ENCODE measurements around the gene SYT14. TPM values are rescaled to one million over a fixed set of nuclear protein-coding genes. Genes with fewer than 3 reads are reported as not detected.
A peak's percentile ranks its signal among the peaks of the same experiment; 100 is the strongest.
"Not testable (repeated sequence)": the region's sequence is repeated elsewhere in the genome, so short reads cannot be mapped to it uniquely, and the experiment has no call there.

SYT14 gene
- total RNA-seq, 1 donor from 2014 or later = 14.2 TPM

DNA sequence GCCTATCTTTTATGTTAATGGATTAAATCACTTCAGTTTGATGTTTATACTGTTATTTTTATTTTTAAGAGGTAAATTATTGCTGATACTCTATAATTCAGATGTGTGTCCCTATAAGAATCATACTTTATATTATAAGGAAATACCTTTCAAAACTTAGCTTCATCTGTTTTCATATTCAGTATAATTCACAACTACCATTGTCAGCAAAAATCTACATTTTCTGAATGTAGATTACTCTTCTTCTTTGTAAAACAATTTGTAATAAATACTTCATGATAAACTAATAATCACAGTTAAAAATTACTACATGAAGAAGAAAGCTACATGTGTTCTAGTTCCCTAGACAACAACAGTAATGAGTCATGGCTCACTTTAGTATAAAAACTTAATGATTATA is 179.2 kb downstream of the SYT14 start:
- peak; percentile 68 for DNase-seq (ENCODE audit: low read depth)

DNA sequence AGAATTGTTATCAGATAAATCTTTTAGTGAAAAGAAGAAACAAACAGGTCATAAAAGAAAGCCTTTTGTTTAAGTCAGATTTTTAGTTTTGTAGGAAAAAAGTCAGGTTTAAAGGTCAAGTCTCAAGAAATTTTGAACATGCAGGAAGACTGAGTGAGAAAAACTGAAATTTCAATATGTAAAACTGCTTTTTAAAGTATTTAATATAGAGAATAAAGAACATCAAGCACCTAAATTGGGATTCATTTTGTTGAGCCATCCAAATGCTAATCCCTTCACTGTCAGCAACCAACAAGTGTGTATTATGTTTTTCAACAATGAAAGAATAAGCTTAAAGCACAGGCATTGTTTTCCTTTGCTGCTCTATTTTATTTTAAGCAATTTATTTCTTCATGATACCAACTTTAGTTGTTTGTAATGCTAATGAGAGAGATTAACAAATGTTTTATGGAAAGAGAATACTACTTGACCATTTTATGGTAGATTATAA is 179.7 kb downstream of the SYT14 start:
- DNase-seq (ENCODE audit: low read depth) = no peak

DNA sequence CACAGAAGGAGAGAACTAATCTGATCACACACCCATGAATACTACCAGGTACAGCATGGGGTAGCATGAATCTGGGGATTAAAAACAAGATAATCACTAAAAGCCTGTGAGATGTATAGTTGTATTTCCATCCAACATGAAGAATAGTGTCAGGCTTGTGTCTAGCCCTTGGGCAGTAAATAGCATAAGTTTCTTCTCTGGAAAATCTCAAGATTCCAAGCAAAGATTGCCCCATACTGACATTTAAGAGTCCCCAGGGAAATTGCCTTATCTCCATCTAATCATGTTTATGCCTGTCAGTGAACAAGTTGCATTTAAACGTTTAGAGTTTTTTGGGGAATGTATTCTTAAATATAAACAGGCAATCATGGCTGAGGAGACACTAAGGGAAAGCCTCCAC is 185.4 kb downstream of the SYT14 start:
- DNase-seq (ENCODE audit: low read depth) = no peak

DNA sequence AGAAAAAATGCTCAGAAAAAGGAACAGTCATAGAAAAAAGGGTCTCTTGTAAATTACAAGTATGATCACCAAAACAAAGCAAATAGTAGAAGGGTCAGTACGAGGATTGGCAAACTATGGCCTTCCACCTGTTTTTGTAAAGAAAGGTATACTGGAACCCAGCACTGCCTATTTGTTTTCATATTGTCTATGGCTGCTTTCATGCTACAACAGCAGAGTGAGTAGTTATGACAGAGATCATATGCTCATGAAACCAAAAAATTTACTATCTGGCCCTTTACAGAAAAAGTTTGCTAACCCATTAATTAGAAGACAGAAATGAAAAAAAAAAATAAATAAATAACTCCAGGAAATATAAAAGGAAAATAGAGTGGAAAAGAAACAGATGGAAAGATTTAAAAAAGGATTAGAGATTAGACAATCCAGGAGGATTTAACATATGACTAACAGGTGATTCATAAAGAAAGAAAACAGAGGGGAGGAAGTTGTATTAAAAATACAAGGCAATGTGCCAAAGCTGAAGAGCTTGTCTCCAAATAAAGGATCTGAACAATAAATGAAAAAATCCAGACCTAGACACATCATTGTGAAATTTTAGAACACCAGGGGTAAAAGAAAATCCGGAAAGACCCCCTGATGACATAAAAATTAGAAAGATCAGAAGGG is 186.0 kb downstream of the SYT14 start:
- DNase-seq (ENCODE audit: low read depth) = peak; percentile 85

DNA sequence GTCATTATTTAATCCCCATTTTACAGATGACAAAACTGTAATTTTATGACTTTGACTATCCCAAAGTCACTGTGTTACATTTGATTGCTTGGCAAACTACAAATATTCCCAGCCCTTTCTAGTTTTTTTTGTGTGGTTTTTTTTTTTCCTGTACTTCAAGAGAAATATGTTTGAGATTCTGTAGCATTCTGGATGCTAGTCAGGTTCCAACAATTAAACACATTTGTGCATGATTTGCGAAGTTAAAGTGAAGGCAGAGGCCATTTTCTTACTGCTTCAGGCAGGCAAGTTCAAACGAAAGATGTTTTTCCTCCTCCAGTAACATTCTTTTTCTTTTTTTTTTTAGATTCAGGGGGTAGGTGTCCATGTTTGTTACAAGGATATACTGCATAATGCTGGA is 186.7 kb downstream of the SYT14 start:
- no peak for DNase-seq (ENCODE audit: low read depth)

DNA sequence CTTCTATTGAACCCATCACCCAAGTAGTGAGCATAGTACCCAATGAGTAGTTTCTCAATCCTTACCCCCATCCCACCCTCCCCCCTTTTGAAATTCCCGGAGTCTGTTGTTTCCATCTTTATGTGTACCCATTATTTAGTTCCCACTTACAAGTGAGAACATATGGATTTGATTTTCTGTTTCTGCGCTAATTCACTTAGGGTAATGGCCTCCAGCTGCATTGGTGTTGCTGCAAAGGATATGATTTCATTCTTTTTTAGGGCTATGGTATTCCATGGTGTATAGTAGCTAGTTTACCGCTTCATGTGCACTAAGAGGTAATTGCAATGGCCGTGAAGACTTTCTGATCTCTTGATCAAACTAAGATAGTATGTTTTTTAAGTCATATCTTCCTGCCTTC is 187.1 kb downstream of the SYT14 start:
- DNase-seq (ENCODE audit: low read depth) = no peak

DNA sequence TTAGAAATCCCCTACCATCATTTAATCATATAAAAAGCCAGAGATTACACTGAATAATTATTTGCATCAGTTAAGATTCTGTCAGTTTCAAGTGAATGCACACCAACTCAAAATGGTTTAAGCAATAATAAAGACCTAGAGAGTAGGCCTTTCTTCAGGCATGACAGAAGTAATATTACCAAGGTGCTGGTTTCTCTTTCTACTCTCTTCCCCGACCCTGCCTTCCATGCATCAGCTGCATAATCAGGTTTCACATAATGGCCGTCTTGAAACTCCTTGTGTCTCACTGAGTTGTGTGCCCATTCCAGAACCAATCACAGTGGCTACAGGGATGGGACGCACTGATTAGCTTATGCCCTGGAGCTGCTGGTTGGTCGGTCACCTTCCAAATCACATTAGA is 191.1 kb downstream of the SYT14 start:
- no peak for DNase-seq (ENCODE audit: low read depth)

DNA sequence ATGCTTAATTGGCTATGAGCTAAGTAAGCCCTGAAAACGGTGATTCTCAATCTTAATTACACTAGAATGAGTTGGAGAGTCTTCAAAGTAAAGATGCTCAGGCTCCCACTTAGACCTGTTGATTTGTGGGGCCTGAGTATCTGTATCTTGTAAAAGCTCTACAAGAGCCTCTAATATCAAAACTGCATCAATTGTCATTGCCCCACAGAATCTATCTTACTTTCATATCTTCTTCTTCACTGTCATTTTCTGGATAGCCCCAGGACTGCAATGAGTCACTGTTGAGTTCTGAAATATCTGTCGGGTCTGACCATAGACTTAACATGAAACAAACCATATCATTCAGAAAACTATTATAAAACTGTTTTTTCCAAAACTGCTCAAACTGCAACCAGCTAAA is 191.7 kb downstream of the SYT14 start:
- DNase-seq (ENCODE audit: low read depth) = no peak

DNA sequence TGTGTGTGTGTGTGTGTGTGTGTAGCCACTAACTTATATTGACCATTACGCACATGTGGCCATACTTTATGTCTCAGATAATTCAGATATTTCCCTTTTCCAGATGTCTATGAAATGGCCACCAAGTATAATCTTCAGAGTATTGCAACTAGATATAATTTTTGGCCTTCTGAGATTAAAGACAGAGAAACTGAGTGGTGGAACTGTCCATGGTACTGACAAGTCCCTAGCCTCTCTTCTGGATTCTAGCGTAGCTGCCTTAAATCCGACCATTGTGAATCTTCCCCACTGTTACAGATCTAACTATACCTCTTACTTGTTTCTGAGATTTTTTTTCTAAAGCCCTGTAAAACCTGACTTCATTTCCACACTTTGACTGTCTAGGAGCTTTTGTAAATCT is 194.6 kb downstream of the SYT14 start:
- peak; percentile 42 for DNase-seq (ENCODE audit: low read depth)

DNA sequence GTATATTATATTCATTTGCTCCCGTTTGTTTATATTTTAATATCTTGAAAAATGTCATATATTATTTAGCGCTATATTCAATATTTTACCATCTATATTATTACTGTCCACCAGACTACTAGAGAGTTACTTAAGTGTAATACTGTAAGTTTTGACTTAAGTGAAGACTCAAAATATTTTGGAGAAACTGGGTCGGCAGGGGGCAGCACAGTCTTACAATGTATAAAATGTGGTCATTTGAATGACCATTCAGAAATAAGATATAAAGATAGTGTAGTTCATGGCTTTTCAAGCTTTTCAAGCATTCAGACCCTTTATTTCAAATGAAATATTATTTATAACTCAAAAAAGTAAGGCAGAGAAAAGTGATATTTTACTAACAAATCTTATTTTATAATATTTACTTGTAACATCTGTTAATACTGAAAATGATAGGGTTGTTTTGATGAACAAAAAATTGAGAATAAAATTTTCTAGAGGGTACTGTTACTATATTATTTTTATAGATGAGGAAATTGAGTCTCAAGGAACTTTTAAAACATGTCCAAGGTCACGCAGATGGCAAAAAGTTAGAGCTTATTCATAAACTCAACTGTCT is 205.5 kb downstream of the SYT14 start:
- peak; percentile 68 for DNase-seq (ENCODE audit: low read depth)

DNA sequence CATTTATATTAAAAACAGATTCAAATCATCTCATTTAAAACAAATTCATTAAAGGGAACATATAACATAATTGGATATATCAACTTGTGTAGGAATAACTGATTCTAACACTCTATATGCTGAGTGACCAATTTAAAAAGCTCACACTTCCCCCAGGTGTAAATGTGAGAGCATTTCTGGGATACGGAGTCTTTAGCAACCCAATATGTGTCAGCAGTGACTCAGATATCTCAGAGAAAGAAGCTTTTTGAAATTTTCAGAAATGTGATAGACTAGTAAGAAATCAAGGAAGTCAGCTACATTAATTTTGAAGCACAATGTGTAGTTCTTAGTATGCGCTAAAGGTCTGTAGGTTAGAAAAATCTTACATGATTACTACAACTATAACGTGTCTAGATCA is 206.7 kb downstream of the SYT14 start:
- DNase-seq (ENCODE audit: low read depth) = peak; percentile 54

DNA sequence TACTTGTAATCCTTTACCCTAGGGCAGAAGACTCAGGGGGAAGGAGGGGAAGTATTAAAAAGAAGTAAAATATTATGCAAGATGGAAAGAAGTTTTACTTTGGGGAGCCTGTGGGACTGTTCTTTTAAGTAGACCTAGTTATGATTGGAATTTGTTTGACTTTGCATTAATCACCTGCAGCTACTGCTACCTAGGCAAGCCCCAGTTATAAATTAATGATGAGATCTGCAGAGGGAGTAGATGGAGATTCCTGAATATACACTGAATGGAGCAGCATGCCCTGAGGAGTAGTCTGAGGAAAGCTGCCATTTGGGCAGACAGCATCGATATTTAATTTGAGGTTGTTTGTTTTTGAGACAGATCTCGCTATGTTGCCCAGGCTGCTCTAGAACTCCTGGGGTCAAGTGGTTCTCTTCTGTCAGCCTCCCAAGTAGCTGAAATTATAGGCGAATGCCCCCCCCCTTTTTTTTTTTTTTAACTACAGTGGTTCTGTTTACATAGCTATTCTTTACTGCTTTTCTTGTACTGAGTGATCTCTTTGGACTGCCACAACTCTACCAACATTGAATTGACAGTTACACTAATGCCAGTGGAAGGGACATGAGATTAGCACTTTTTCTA is 213.1 kb downstream of the SYT14 start:
- peak; percentile 68 for DNase-seq (ENCODE audit: low read depth)

DNA sequence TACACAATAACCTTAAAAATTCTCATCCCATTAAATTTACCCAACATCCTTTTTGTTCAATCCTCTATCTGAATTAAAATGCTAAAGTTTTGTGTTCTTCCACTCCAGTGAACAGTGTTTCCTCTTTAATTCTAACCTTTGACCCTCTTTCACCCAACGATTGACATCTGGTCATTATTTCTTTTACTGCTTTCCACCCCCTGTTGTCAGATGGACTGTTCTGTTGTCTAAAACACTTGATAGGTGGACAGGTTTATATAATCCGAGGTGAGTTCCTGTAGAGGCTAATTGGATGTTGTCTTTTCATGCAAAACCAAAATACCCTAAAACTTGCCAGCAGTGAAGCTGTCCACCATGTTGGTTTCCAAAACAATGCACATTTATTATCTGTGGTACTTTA is 221.2 kb downstream of the SYT14 start:
- DNase-seq (ENCODE audit: low read depth) = no peak

DNA sequence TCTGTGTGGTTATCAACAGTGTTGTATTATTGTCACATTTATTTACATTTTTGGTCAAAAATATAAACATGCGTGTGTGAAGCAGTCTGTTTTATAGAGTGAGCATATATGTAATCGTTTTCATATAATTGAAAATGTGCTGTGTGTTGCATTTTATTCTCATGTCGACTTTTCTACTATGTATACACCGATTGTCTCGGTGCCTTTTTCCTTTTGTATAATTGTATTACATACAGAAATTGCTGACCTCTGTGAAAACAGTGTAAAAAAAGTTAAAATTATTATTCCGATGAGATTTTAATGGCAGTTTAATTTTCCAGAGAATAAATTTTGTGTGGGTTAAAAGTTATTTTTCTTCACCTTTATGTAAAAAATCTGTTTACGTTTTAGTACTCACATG is 232.2 kb downstream of the SYT14 start:
- no peak for DNase-seq (ENCODE audit: low read depth)

DNA sequence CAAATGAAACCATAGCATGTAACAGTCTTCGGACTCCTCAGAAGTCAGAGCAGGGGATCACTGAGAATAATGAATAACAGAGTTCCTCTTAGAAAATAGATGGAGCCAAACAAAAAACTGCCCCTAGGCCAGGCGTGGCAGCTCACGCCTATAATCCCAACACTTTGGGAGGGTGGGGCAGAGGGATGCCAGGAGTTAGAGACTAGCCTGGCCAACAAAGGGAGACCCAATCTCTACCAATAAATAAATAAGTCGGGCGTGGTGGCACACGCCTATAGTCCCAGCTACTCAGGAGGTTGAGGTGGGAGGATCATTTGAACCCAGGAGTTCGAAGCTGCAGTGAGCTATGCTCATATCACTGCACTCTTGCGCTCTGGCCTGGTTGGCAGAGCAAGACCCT is 236.1 kb downstream of the SYT14 start:
- DNase-seq (ENCODE audit: low read depth) = no peak

DNA sequence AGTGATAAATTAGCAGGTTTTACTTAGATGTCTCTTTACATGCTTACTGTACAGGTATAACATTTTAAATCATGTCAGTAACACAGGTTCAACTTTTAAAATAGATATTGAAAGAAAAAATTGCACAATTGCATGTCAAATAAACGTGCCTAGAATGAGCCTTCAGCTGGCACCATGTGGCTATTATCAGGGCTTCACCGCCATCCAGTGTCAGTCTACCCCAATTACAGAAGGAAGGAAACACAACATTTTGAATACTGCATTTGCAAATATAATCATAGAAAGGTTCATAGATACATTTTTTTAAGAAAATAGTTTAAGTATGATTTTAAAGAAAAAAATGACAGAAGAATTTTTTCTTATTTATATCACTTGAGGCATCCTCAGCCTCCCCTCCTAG is 247.0 kb downstream of the SYT14 start:
- no peak for DNase-seq (ENCODE audit: low read depth)

DNA sequence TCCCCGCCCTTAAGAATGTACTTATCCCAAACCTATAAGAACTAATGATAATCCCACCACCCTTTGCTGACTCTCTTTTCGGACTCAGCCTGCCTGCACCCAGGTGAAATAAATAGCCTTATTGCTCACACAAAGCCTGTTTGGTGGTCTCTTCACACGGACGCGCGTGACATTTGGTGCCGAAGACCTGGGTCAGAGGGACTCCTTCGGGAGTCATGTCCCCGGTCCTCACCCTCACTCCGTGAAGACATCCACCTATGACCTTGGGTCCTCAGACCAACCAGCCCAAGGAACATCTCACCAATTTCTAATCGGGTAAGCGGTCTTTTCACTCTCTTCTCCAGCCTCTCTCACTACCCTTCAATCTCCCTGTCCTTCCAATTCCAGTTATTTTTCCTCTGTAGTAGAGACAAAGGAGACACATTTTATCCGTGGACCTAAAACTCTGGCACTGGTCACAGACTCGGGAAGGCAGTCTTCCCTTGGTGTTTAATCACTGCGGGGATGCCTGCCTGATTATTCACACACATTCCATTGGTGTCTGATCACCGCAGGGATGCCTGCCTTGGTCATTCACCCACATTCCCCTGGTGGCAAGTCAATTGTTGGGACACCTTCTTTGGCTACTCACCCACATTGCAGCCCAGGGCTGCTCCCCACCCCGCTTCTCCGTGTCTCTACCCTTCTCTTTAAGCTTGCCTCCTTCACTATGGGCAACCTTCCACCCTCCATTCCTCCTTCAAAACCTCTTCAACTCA is 250.0 kb downstream of the SYT14 start:
- peak; percentile 82 for DNase-seq (ENCODE audit: low read depth)

DNA sequence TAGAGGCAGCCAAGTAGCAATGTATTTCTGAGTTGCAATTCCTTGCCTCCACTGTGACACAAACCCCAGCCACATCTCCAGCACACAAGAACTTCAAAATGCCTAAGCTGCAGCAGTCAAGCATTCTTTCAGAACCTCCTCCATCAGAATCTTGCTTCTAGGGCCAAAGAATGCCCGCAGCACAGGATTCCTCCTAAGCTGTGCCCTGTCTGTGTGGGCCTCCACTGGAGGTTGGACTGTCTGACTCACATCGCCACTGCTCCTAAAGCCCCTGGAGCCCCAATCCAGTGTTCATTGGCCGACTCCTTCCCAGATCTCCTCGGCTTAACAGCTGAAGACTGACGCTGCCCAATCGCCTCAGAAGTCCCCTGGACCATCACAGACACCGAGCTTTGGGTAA is 251.4 kb downstream of the SYT14 start:
- no peak for DNase-seq (ENCODE audit: low read depth)

DNA sequence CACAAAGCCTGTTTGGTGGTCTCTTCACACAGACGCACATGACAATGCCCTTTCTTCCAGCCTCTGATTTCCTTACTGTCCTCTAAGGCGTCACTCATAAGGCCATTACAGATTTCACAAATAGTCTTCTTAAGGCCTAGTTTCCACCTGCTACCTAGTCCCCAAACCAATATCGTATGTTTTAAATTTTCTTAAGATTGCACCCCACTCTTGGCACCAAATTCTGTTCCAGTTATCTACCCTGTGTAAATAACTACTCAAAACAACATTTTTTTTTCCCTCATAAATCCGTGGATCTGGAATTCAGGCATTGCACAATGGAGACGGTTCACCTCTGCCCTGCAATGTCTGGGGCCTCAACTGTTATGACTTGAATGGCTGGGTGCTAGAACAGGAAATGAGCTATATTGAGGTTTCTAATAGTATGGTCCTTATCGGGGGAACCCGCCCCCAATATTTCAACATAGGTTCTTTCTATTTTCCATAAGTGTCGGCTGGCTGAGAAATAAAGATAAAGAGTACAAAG is 257.7 kb downstream of the SYT14 start:
- DNase-seq (ENCODE audit: low read depth) = no peak

DNA sequence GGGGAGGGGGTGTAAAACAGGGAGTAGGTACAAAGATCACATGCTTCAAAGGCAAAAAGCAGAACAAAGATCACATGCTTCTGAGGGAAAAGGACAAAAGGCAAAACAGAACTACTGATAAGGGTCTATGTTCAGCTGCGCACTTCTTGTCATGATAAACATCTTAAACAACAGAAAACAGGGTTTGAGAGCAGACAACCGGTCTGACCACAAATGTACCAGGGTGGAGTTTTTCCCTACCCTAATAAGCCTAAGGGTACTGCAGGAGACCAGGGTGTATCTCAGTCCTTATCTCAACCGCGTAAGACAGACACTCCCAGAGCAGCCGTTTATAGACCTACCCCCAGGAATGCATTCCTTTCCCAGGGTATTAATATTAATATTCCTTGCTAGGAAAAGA is 258.2 kb downstream of the SYT14 start:
- DNase-seq (ENCODE audit: low read depth) = not testable (repeated sequence)

DNA sequence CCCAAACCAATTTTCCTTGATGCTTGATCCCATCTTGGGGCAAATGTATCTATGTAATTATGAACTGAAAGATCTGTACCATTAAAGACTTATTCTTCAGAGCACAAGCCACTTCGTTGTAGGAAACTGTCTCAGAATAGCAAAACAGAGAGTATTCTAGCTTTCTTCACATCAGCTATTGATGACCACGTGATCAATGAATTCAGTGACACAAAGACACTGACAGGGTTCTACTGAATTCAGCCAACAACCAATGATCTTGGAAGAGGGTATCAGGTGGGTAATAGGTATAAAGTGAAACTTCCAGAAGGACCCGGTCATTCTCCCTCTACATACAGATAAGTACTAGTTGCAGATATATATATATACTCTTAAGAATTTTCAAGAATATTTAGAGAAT is 260.8 kb downstream of the SYT14 start:
- DNase-seq (ENCODE audit: low read depth) = no peak

DNA sequence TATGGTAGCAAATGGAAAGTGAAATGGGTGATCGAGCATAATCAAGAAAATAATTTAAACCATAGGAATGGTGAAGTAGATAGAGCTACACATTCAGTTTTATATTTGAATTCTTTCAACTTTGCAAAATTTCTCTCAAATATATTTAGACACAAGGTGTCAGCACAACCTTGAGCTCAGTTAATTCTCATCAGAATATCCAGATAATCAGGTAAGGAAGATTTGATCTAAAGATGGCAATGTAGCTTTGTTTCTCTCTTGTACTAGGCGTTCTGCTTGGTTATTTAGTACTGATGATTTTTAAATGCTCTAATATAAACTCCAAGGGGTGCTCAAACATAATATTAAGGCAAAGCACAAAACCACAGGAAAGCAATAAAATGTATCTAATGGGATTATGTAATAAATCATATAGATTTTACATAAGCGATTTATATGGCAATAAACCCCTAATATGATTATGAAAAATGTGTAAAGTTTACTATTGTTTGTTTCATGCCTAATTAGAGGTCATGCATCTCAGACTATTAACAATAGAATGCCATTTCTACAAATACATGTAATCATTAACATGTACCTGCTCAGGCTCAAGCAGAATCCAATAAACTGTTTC is 262.2 kb downstream of the SYT14 start:
- peak; percentile 27 for DNase-seq (ENCODE audit: low read depth)

Data from renal cortical epithelial cell (primary cell).